Measurements from ENCODE around the gene ADAT3.

The ADAT3 gene

GRCh38 chr19:1955171-1956121 is 50.2 kb downstream of the ADAT3 start:
- DNase-seq = peak in 1 of 58 donors; percentile 11

DNA sequence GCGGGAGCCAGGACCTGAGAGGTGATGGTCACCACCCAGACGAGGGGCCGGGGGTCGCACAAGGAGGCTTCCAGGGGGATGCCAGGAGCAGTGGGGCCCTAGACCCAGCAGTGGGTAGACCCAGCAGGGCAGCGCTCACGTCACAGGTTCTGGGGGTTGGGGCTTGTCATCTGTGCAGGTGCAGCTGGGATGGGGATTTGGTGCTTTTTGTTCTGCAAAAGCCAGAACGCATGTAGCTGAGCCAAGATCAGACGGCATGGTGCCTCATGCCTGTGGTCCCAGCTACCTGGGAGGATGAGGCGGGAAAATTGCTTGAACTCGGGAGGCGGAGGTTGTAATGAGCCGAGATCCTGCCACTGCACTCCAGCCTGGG is 50.9 kb downstream of the ADAT3 start:
- peak in 1 of 58 donors; percentile 14 for DNase-seq

DNA sequence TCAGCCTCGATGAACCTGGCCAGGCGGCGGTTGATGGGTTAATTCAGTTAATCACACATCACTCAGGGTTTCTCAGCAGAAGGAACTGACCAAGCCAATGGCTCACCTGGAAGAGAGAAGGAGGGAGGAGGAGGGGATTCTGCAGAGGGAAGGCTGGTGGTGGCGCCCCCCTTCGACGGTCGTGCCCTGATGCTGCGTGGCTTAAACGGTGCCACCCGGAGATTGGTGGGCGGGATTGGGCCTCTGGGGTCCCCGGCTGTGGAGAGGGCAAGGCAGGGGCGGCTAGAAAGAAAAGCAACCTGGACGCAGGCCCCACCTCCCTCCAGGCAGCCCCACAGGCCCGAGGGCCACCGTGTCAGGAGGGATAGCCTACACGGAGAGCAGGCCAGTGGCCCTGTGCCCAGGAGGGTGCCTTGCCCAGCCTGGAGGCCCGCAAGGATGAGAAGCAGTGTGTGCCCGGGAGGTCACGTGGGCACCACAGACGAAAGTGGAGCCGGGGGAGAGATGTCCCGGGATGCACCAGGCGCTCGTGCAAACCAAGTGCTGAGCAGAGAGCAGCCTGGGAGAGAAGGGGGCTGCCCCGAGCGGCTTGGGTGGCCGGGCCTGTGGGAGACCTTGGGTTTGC is 51.8 kb downstream of the ADAT3 start:
- peak in 57 of 58 donors; percentile 6 to 94 (median 79) for DNase-seq

DNA sequence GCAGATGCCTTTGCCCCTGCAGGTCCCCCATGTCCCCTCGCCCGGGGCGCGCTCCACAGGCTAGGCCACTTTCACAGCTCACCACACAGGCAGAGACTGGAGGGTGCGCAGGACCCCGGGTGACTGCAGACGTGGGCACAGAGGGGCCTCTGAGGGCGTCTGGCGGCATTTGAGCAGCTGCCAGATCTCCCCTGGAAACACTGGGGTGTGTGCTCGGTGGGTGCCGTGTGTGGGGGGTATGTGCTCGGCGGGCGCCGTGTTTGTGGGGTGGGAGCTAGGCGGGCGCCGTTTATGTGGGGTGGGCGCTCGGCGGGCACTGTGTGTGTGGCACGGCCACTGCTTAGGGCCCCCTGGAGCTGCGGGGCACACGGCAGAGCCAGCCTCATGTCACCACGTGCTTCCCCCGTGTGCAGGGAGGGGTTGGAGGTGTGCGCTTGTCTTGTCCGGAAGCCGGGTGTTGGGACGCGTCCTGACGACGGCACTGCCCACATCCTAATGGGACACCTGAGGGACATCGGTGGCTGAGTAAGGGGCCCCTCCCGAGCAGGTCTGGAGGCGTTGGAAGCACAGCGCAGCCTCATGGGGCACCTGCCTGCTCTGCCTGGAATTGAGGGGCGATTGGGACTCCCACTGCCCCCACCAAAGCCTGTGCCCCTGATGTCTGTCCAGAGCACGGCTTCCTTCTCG is 52.5 kb downstream of the ADAT3 start:
- DNase-seq = no peak

DNA sequence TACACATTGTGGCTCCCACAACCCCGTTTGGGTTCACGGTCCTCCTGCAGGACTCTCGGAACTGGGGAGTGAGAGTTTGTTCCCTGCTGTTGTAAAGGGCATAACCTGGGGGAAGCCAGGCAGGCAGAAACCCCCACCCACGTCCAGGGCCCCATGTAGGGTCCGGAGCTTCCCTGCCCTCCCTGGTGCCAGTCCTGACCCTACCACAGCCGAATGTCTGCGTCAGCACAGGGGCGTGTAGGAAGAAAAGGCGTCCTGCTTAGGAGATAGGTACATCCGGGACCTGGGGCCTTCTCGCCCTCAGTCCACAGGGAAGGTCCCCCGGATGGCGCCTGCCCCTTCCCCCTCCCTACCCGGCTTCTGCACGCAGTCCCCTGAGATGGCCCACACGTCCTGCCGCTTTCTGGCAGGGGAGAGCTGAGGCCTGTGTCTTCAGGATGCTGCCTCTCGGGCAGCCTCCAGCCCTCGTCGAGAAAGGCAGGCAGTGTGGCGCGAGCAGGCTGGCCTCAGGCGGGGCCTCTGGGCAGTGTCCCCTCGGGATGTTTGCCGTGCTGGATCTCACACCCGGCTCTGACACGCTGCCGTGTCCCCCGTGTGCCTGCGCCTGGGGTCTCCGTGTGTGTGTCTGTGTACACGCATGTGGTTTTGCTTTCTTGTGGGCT is 54.9 kb downstream of the ADAT3 start:
- no peak for DNase-seq

- no peak for DNase-seq
Observed at GRCh38 chr19:1961000-1961883, 56.0 kb downstream of the ADAT3 start.

DNA sequence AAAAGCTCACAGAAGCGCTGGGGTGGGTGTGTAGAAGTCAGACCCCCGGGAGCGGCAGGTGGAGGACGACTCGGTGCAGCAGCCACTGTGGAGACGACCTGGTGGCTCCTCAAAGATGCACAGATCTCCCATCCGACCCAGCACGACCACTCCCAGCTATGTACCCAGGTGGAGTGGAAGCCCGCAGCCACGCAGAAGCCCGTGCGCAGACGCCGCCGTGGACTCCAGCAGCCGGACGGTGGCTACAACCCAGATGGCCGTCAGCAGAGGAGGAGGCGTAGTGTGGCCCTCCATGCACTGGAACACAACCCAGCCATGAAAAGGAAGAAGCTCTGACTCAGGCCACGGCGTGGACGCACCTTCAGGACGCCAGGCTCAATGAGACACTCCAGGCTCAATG is 57.5 kb downstream of the ADAT3 start:
- no peak for DNase-seq

Measured in anterior cingulate cortex (tissue), 58 donors.